ENCODE data around the gene KCNJ11.

- TF ChIP-seq CTCF (IDR thresholded peaks at IDR 0.05) (no peak), POLR2A (IDR thresholded peaks at IDR 0.05) (no peak)
These were observed 40.8 kb downstream of the KCNJ11 start for GRCh38 chr11:17347676-17348075.

All from vagina (tissue), 2 donors.